GM18519 (cell line): ENCODE data around the gene BICDL1.

Experiments used
- ATAC-seq: cut with Tn5 transposase; IDR thresholded peaks from one replicate; pipeline ENCODE4 v1.9.1; 2021; ENCODE audit warnings: mild to moderate bottlenecking, moderate library complexity; ENCODE audit not compliant: unreplicated experiment, low FRiP score

The BICDL1 gene

GRCh38 chr12:120096671-120097202, 107.7 kb downstream of the BICDL1 start:
- no peak for ATAC-seq

DNA sequence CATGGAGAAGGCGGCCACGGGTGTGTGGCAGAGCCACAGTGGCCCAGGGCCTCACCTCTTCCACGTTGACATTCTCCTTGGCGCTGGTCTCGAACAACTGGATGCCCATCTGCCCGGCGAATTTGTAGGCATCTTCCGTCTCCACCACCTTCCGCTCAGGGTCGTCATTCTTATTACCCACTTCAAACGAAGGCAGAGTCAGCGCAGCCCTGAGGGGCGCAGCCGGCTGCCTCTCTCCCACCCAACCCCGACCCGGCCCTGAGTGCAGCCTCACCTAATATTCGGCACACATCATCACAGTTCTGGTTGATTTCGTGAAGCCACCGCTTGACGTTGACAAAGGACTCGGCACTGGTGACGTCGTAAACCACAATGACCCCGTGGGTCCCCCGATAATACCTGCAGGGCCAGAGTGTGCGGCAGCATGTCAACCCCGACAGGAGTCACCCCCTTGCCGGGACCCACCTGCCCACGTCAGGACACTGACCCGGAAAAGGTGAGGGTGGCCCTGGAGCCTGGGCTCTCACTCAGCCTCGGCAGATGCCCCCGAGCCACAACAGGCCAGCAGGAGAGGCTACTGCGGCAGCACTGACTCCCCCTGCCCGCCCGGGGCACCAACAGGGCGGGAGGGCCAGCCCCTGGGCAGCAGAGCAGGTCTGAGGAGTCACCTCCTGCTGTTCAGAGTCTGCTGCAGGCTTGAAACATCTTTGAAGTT, 109.9 kb downstream of the BICDL1 start:
- ATAC-seq = no peak

DNA sequence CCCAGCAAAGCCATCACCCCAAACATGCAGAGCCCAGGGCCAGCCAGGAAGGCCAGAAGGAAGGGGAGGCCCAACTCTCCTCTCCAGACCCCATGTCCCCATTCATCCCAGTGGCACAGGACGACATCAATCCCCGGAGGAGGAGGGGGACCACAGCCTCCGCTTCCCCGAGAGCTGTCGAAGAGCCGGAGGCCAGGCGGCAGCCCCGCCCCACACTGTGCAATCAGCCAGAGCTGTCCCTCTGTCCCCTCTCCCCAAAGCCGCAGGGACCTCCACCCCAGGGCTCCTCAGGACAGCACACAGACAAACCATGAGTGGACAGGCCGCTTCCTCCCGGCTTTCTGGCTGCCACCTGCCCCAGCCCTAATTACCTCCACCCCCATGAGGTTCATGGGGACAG, 110.7 kb downstream of the BICDL1 start:
- no peak for ATAC-seq

DNA sequence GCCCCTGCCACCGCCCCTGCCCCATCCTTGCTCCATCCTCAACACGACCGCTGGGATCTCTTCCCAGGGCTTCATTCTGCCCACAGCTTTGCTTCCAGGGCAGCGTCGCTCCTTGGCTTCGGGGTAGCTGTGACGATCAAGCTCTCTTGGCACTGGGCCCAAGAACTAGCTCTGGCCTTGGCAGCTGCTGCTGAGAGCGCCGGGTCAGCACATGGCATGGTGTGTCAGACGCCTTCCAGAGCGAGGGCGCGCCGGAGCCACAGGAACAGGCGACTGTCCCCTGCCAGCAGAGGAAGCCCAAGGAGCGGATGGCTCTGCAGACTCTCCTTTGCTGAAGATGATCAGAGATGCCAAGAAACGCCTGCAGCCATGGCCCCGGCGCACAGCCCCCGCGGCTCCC, 111.6 kb downstream of the BICDL1 start:
- ATAC-seq = no peak

- ATAC-seq = no peak
Observed at GRCh38 chr12:120101182-120101581, 112.1 kb downstream of the BICDL1 start.

- no peak for ATAC-seq
Observed at GRCh38 chr12:120101617-120102016, 112.6 kb downstream of the BICDL1 start.

DNA sequence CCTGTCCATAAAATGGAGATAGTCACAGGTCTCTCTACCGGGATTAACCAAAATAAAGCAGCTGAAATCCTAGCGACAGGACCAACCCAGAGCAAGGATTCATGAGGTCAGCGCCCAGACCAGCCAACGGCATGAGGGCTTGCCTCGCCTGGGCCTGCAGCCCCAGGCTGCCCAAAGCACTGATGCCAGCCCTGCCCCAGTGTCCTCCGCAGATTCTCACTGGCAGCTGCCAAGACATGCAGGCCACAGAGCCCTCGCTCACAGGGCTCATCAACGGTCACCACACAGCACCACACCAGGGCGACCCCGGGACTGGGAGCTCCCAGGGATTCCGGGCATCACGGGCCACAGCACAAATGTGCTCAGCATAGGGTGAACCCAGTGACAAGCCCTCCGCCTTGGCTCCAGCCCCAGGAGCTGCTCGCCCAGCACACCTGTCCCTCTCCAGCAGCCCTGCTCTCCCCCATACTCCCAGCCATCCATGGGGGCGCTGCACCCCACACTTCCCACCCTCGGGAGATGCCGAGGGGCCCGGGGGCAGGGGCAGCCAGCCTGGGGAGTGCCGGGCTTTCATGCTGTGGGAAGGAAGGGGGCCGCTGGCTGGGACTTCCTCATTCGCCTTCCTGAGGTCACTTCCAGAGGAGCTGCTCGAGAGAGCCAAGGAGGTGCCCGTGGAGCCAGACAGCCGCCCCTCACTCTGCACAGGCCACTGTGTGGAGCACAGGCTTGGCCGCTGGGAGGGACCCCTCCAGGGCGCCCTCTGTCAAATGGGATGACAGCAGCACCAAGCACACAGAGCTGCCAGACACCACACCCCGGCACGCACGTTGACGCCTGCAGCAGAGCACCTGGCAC, 113.4 kb downstream of the BICDL1 start:
- ATAC-seq = no peak

- no peak for ATAC-seq
Observed at GRCh38 chr12:120103044-120103338, 114.0 kb downstream of the BICDL1 start.

DNA sequence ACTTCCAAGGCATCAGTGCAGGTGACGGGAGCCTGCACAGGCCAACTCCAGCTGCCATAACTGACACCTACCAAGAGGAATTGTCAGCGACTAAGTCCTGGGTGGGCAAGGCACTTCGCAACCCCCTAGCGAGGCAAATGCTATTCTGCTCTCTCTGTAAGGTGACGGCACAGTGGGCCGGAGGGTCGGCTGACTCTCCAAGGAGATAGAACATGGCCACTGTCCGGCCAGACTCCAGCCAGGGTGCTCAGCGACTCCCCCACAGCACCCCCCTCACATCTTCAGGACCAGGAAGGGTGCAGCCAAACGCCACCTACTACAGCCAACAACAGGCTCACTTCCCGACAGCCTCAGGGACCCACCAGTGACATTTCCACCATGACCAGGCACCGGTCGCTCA, 114.3 kb downstream of the BICDL1 start:
- ATAC-seq = no peak

- no peak for ATAC-seq
Observed at GRCh38 chr12:120106151-120106550, 117.1 kb downstream of the BICDL1 start.

- no peak for ATAC-seq
Observed at GRCh38 chr12:120109570-120110267, 120.7 kb downstream of the BICDL1 start.

- ATAC-seq = no peak
Observed at GRCh38 chr12:120110550-120111501, 121.8 kb downstream of the BICDL1 start.

DNA sequence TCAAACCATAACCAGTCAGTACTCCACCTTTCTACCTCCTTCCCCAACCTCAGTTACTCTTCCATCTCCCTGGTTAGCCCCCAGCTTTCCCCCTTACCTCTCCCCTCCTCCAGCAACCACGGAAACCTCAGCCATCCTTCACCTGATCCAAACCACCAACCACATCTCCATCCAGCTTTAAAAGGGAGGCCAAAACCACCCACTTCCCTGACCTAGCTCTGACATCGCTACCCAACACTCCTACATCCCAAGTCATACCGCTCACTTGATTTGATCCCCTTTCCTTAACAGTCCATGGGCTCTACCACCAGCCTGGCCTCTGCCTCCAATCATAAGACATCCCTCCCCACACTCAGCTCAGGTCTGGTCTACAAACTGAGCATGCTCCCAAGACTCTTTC, 126.0 kb downstream of the BICDL1 start:
- no peak for ATAC-seq

GRCh38 chr12:120115692-120116440, 126.8 kb downstream of the BICDL1 start:
- ATAC-seq = no peak

GRCh38 chr12:120116441-120116791, 127.4 kb downstream of the BICDL1 start, which contains the start of gene RAB35:
Gene RAB35, minus strand, starts transcription at chr12:120116753. Its CDS starts 103 bp downstream, at chr12:120116650.
- ATAC-seq = no peak

- ATAC-seq = peak; percentile 38
Observed at GRCh38 chr12:120116792-120117651, 128.0 kb downstream of the BICDL1 start.

DNA sequence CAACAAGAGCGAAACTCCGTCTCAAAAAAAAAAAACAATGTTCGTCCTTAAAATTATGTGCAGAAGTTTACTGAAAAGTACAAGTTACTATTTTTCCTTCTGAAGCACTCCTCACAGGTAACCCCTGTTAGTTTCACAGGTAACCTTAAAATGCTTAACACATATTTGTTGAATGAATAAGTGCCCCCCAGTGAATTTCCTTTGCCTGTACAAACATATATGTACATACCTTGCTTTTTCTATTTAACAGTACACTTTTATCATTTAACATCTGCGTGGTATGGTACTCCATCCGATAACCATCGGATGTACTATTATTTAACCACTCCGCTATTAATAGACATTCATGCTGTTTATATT, 128.9 kb downstream of the BICDL1 start:
- no peak for ATAC-seq

DNA sequence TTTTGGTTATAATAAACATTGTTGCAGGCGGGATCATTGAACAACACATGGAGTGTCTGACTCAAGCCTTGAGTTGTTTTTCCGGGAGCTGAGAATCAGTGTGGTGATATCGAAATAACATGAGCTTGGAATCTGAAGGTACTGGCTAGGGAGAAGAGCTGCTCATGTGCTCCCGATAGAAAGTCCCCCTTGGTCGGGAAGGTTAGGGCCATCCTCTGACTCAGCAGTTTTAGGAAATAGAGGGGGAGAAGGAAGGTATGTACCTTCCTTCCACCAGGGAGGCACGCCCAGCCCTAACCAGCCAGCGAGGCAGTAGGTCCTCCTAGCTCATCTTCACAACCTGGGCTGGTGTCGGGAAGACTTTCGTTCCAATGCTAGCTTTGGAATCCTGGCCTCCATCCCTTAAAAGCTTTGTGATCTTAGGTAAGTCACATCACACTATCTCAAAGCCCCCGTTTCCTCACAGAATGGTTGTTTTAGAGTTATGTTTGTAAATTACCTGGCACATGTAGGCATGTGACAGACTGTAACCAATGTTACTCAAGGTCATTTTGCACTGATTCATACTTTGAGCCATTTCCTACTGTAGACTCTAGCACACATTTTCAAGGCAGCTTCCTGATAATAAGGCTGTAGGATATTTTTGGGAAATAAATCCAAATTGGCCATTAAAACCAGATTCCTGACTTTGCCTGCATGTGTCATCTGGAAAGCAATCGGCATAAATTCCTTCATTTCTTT, 129.5 kb downstream of the BICDL1 start:
- ATAC-seq = no peak
